GM10847 (cell line): ENCODE measurements around the gene CDC6.

Experiments used
- POLR2A ChIP-seq: IDR thresholded peaks from 2 replicates; pipeline ENCODE4 v1.6.1; 2011; ENCODE audit not compliant: insufficient read length; ENCODE audit errors: extremely low read depth

The CDC6 gene

GRCh38 chr17:40349477-40349894, 61.8 kb downstream of the CDC6 start:
- TF ChIP-seq POLR2A, result no peak

- no peak for TF ChIP-seq POLR2A
These were observed 62.4 kb downstream of the CDC6 start for GRCh38 chr17:40349895-40350688.

GRCh38 chr17:40350689-40351358, 63.1 kb downstream of the CDC6 start:
- TF ChIP-seq POLR2A, result no peak

GRCh38 chr17:40351359-40352236, 63.9 kb downstream of the CDC6 start:
- no peak for TF ChIP-seq POLR2A

GRCh38 chr17:40352237-40352778, 64.6 kb downstream of the CDC6 start:
- TF ChIP-seq POLR2A, result no peak

- no peak for TF ChIP-seq POLR2A
These were observed 65.2 kb downstream of the CDC6 start for GRCh38 chr17:40352779-40353394.
